ENCODE results near the gene TOPAZ1.
A peak's percentile ranks its signal among the peaks of the same experiment; 100 is the strongest.

TOPAZ1 gene

GRCh38 chr3:44248152-44248551, 6.5 kb downstream of the TOPAZ1 start:
- DNase-seq: no peak

- no peak for DNase-seq
Measured at GRCh38 chr3:44252332-44252959, 10.8 kb downstream of the TOPAZ1 start.

GRCh38 chr3:44259404-44259803, 17.7 kb downstream of the TOPAZ1 start:
- DNase-seq: no peak

DNA sequence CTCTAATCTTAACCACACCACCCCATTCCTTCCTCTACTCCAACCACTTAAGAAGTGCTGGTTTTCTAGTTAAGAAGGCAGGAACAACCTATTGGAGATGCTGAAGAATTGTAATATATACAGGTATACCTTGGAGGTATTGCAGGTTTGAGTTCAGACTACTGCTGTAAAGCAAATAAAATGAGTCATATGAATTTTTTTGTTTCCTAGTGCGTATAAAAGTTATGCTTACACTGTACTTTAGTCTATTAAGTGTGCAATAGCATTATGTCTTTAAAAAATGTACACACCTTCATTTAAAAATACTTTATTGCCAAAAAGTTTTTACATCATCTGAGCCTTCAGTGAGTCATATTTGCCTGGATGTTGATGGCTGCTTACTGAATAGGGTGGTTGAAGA, 22.5 kb downstream of the TOPAZ1 start:
- no peak for DNase-seq

GRCh38 chr3:44265815-44266214, 24.1 kb downstream of the TOPAZ1 start:
- no peak for DNase-seq

GRCh38 chr3:44272191-44272590, 30.5 kb downstream of the TOPAZ1 start:
- DNase-seq: no peak

DNA sequence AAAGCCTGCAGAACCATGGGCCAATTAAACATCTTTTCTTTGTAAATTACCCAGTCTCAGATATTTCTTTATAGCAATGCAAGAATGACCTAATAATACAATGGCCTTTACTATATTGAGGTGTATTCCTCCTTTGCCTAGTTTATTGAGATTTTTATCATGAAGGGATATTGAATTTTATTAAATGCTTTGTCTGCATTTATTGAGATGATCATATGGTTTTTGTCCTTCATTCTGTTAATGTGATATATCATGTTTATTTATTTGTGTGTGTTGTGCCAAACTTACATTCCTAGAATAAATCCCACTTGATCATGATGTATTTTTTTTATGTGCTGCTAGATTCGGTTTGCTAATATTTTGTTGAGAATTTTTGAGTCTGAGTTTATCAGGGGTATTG, 36.2 kb downstream of the TOPAZ1 start:
- no peak for DNase-seq

DNA sequence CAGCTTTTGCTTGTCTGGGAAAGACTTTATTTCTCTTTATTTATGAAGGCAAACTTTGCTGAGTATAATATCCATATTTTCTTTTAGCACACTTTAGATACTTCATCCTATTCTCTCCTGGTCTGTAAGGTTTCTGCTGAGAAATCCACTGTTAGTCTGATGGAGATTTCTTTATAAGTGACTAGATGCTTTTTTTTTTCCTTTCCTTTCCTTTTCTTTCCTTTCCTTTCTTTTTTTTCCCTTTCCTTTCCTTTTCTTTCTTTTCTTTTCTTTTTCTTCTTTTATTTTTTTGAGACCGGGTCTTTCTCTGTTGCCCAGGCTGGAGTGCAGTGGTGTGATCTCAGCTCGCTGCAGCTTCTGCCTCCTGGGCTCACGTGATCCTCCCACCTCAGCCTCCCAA, 38.4 kb downstream of the TOPAZ1 start:
- DNase-seq: no peak

GRCh38 chr3:44280631-44281030, 38.9 kb downstream of the TOPAZ1 start:
- DNase-seq: no peak

DNA sequence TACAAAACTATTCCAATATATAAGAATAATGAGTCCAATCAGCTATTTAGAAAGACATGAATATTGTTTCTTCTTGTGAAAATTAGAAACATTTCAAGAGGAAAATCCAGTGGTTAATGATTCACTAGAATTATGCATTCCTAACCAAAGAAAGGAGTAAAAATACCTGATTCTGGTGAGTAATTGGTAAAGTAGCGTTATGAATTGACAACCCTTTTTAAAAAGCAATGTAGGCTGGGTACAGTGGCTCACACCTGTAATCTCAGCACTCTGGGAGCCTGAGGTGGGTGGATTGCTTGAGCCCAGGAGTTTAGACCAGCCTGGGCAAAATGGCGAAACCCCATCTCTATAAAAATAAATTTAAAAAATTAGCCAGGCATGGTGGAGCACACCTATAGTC, 43.3 kb downstream of the TOPAZ1 start:
- no peak for DNase-seq

DNA sequence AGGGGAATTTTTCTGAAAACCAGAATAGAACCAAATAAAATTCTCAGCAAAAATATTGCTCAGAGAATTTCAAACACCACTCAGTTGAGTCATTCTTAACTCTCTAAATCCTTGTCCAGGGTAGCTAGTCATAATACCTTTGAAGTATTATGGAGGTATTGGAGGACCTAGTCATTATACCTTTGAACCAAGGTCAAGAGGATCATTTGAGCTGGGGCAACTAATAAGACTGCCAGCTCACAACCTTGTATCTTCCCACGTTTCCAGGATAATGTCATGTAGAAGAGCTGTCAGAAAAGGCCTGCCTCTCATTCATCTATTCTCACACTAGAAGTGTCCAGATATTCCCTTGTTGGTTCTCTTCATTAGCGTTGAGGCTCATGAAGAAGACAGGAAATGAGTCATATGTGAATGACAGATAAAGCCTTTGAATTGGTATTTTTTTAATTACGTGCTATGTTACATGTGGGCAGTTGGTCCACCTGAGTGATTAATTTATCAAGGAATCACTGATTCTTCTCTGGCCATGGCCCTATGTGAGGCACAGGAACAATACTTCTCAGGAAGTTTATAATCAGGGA, 48.3 kb downstream of the TOPAZ1 start:
- DNase-seq: no peak

- DNase-seq: no peak
Measured at GRCh38 chr3:44292276-44292675, 50.6 kb downstream of the TOPAZ1 start.

DNA sequence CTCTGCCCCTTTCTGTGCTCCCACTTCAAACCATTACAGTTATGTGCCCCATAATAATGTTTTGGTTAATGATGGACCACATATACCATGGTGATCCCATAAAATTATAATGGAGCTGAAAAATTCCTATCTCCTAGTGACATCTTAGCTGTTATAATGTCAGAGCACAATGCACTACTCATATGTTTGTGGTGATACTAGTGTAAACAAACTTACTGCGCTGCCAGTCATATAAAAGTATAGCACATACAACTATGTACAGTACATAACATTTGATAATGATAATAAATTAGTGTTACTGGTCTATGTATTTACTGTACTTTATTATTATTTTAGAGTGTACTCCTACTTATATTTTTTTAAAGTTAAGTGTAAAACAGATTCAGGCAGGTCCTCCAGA, 51.3 kb downstream of the TOPAZ1 start:
- DNase-seq: no peak

DNA sequence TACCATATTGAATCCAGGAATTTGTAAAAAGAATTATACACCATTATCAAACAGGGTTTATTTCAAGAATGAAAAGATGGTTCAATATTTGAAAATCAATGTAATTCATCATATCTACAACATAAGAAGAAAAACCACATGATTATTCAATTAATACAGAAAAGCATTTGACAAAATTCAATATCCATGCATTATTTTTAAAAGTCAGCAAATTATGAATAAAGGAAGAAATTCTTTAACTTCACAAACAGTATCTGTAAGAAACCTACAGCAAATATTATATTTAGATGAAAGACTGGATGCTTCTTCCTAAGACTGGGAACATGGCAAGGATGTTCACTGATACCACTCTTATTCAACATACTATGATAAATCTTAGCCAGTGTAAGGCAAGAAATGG, 55.6 kb downstream of the TOPAZ1 start:
- no peak for DNase-seq

GRCh38 chr3:44301746-44302145, 60.1 kb downstream of the TOPAZ1 start:
- DNase-seq: no peak

DNA sequence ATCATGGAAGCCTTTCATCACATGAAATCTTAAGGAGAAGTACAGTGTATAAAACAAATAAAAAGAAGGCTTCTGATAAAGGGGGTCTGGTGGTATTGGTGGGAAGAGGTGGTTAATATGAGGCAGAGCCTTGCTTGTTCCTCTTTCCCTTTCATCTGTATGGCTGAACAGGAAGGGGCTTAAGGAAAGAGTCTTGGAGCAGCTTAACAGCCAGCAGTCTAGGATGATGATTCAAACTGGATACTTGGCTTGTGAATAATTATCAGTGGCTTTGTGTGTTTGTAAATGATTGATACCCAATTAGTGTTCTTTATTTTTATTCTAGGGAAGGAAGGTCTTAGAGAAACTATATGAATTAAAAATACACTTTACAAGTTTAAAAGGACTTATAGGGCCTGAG, 67.8 kb downstream of the TOPAZ1 start:
- no peak for DNase-seq

DNA sequence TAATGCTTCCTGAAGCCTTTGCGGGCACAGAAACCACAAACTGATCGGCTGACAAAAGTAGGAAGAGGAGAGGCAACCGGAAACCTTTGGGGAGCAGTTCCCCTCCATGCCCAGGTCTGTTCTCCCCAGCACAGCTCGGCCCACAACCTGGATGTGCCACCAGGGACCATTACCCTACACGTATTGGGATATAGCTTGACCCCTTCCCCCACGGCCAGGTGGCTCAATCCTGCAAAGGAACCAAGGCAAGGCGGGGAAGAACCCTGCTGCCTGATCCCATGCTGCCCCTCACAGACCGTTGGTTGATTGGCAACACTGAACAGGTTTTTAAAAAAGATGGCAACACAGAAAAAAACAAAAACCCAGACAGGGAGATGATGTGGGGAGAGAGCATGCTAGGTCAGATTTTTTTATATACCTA, 77.2 kb downstream of the TOPAZ1 start:
- DNase-seq: no peak

GRCh38 chr3:44321335-44321734, 79.6 kb downstream of the TOPAZ1 start:
- no peak for DNase-seq

- DNase-seq: peak; percentile 10
Measured at GRCh38 chr3:44323341-44323955, 81.8 kb downstream of the TOPAZ1 start.

DNA sequence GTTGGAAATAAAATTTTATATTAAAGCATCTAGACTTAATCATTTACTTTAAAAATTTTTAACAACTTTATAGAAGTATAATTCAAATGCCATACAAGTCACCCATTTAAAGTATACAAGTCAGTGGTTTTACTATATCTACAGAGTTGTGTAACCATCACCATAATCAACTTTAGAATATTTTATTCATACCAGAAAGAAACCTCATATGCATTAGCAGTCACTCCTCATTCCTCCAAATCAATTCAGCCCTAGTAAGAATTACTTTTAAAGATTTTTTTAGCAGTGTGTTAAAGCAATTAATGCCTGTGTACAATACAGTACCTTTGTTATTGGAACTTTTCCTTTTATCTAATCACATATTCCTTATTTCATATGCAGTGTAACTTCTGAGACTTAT, 82.9 kb downstream of the TOPAZ1 start:
- DNase-seq: no peak

- no peak for DNase-seq
Measured at GRCh38 chr3:44326019-44326418, 84.3 kb downstream of the TOPAZ1 start.

DNA sequence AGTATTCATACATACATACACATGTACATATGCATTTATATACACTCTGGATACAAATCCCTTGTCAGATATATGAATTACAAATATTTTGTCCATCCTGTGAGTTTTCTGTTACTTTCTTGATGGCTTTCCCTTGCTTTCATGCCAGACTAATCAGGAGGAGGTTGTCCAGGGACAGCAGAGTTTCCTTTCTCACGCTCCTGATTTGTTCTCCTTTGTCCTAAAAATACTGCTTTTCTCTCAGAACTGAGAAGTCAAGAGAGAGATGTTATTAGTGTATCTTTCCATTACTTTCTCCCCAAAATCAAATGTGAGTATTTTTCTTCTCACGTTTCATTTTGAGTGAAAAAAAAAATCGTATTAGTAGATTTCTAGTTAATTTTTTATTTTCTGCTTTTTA, 84.8 kb downstream of the TOPAZ1 start:
- no peak for DNase-seq

GRCh38 chr3:44329946-44330345, 88.3 kb downstream of the TOPAZ1 start:
- no peak for DNase-seq

GRCh38 chr3:44330444-44330843, 88.8 kb downstream of the TOPAZ1 start:
- DNase-seq: no peak

DNA sequence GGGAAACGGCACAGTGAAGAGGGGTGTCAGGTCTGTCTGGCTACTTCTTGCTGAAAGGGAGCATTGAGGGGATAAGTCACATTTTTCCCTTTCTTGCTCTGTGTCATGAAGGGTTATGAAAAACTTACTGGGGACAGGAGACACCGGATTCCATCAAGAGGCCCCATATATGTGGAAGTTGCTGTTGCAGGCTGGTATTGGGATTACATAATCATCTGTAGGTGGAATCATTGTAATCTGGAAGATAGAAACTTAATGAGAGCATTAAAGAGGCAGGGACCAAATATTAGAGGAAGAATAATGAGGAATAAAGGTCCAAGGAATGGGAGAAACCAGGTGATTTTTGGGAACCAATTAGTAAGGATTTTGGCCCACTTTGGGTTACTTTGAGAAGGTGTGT, 92.6 kb downstream of the TOPAZ1 start:
- DNase-seq: no peak

All from stimulated activated naive CD4-positive, alpha-beta T cell treated with Interleukin-2 at 50 U/mL for 16 hours (primary cell).